HEK293 (cell line): ENCODE results near the gene IFNGR1.
"Not testable (repeated sequence)": the region's sequence is repeated elsewhere in the genome, so short reads cannot be mapped to it uniquely, and the experiment has no call there.

Source experiments
- ATF2 ChIP-seq: fragments of 450-650 bp; formaldehyde crosslinking; IDR thresholded peaks from 2 replicates; pipeline ENCODE4 v1.5.1; 2016; ENCODE audit warnings: missing biosample characterization, missing genetic modification characterization, low read depth
- CTCF ChIP-seq: fragments of 450-650 bp; formaldehyde crosslinking; IDR thresholded peaks from 2 replicates; pipeline ENCODE4 v1.5.1; 2016; ENCODE audit warnings: missing biosample characterization, missing genetic modification characterization
- HOXA7 ChIP-seq: sonication (generic); formaldehyde crosslinking; IDR thresholded peaks from 2 replicates; pipeline ENCODE4 v1.8.1; 2022; ENCODE audit warnings: missing genetic modification reagents, borderline replicate concordance
- KLF7 ChIP-seq: fragments of 450-650 bp; formaldehyde crosslinking; IDR thresholded peaks from 2 replicates; pipeline ENCODE4 v1.5.1; 2016; ENCODE audit warnings: missing biosample characterization, missing genetic modification characterization, borderline replicate concordance
- ZBTB10 ChIP-seq: fragments of 450-650 bp; formaldehyde crosslinking; IDR thresholded peaks from 2 replicates; pipeline ENCODE4 v1.5.1; 2016; ENCODE audit warnings: missing biosample characterization, missing genetic modification characterization
- ZNF133 ChIP-seq: fragments of 450-650 bp; formaldehyde crosslinking; IDR thresholded peaks from 2 replicates; pipeline ENCODE4 v1.5.1; 2016; ENCODE audit warnings: missing biosample characterization, missing genetic modification characterization
- ZNF138 ChIP-seq: fragments of 450-650 bp; formaldehyde crosslinking; IDR thresholded peaks from 2 replicates; pipeline ENCODE4 v1.5.1; 2016; ENCODE audit warnings: missing biosample characterization, missing genetic modification characterization, borderline replicate concordance
- ZNF148 ChIP-seq: fragments of 450-650 bp; formaldehyde crosslinking; IDR thresholded peaks from 2 replicates; pipeline ENCODE4 v1.5.0; 2017; ENCODE audit warnings: missing biosample characterization, missing genetic modification characterization, borderline replicate concordance
- ZNF335 ChIP-seq: fragments of 450-650 bp; formaldehyde crosslinking; conservative IDR thresholded peaks from 2 replicates; pipeline ENCODE4 v1.5.1; 2016; ENCODE audit warnings: missing biosample characterization, missing genetic modification characterization
- ZNF549 ChIP-seq: fragments of 450-650 bp; IDR thresholded peaks from 2 replicates; pipeline ENCODE4 v1.5.1; 2018; ENCODE audit warnings: missing biosample characterization, missing genetic modification characterization, mild to moderate bottlenecking, inconsistent platforms, moderate library complexity
- ZNF580 ChIP-seq: fragments of 450-650 bp; formaldehyde crosslinking; IDR thresholded peaks from 2 replicates; pipeline ENCODE4 v1.5.1; 2016; ENCODE audit warnings: missing biosample characterization, missing genetic modification characterization
- ZNF639 ChIP-seq: fragments of 450-650 bp; formaldehyde crosslinking; IDR thresholded peaks from 2 replicates; pipeline ENCODE4 v1.5.1; 2016; ENCODE audit warnings: missing biosample characterization, missing genetic modification characterization
- ZSCAN16 ChIP-seq: fragments of 450-650 bp; formaldehyde crosslinking; IDR thresholded peaks from 2 replicates; pipeline ENCODE4 v1.5.1; 2016; ENCODE audit warnings: missing biosample characterization, missing genetic modification characterization

- not testable (repeated sequence) for TF ChIP-seq CTCF (tag by site-specific recombination); ZNF138 (tag by site-specific recombination); ZNF335 (tag by site-specific recombination); ZSCAN16 (tag by site-specific recombination); ZNF580; ZNF148 (tag by site-specific recombination); ZNF639 (tag by site-specific recombination); ZNF133 (tag by site-specific recombination); ATF2 (tag by site-specific recombination); KLF7 (tag by site-specific recombination); HOXA7 (CRISPR knock-in tag); ZNF549; ZBTB10
Measured at GRCh38 chr6:137215630-137216029, 3.6 kb downstream of the IFNGR1 start.
